GM23338 (cell line): Measurements from ENCODE around the gene LUC7L. TPM values are rescaled to one million over a fixed set of nuclear protein-coding genes. Genes with fewer than 3 reads are reported as not detected.

Source experiments
- ATAC-seq: fragments of 200-7000 bp; cut with Tn5 transposase; 3 replicates; pipeline ENCODE4 v1.9.1; 2020
- DNase-seq: peaks from one replicate; pipeline ENCODE4 v3.0.0-alpha.2; 2015; ENCODE audit warnings: low spot score
- H2AFZ ChIP-seq: fragments of 200-600 bp; sonication (generic); 2 replicates; pipeline ENCODE4 v1.8.0; 2016; ENCODE audit warnings: antibody characterized with exemption, mild to moderate bottlenecking, moderate library complexity
- H3F3A ChIP-seq: fragments of 200-600 bp; sonication (generic); replicated peaks from 2 replicates; pipeline ENCODE4 v1.8.0; 2017; ENCODE audit warnings: antibody characterized with exemption, mixed run types, low read depth
- H3K27ac ChIP-seq: fragments of 200-600 bp; sonication (generic); 2 replicates; pipeline ENCODE4 v1.6.1; 2016; ENCODE audit warnings: low read depth
- H3K27me3 ChIP-seq: fragments of 200-600 bp; sonication (generic); 2 replicates; pipeline ENCODE4 v1.8.0; 2016; ENCODE audit warnings: mild to moderate bottlenecking, mixed run types, moderate library complexity; ENCODE audit not compliant: insufficient read depth
- H3K36me3 ChIP-seq: fragments of 200-600 bp; sonication (generic); 2 replicates; pipeline ENCODE4 v1.8.0; 2016; ENCODE audit warnings: mild to moderate bottlenecking; ENCODE audit not compliant: insufficient read depth
- H3K4me1 ChIP-seq: fragments of 200-600 bp; sonication (generic); 2 replicates; pipeline ENCODE4 v1.8.0; 2016; ENCODE audit warnings: mild to moderate bottlenecking, moderate library complexity; ENCODE audit not compliant: insufficient read depth
- H3K4me2 ChIP-seq: fragments of 200-600 bp; sonication (generic); 2 replicates; pipeline ENCODE4 v1.7.1; 2017; ENCODE audit warnings: mixed run types
- H3K4me3 ChIP-seq: fragments of 200-600 bp; sonication (generic); 2 replicates; pipeline ENCODE4 v1.6.1; 2016; ENCODE audit warnings: mixed run types
- H3K79me2 ChIP-seq: fragments of 200-600 bp; sonication (generic); replicated peaks from 2 replicates; pipeline ENCODE4 v1.8.0; 2017; ENCODE audit warnings: mild to moderate bottlenecking; ENCODE audit not compliant: insufficient read depth
- H3K9me2 ChIP-seq: fragments of 200-600 bp; sonication (generic); 2 replicates; pipeline ENCODE4 v1.8.0; 2017; ENCODE audit not compliant: insufficient read depth
- H4K20me1 ChIP-seq: fragments of 200-600 bp; sonication (generic); replicated peaks from 2 replicates; pipeline ENCODE4 v1.8.0; 2017; ENCODE audit warnings: mild to moderate bottlenecking; ENCODE audit not compliant: insufficient read depth
- H3K27ac Mint-ChIP-seq: 2 replicates; pipeline ENCODE4 v1.8.0; 2020; ENCODE audit warnings: inconsistent platforms, mild to moderate bottlenecking, moderate library complexity, mixed read lengths
- H3K27me3 Mint-ChIP-seq: 3 replicates; pipeline ENCODE4 v1.8.0; 2022; ENCODE audit warnings: low read depth, mild to moderate bottlenecking, moderate library complexity, mixed read lengths, inconsistent platforms; ENCODE audit not compliant: insufficient read depth, poor library complexity
- H3K36me3 Mint-ChIP-seq: 3 replicates; pipeline ENCODE4 v1.8.0; 2021; ENCODE audit warnings: low read depth, mild to moderate bottlenecking, inconsistent platforms, moderate library complexity, mixed read lengths
- H3K4me1 Mint-ChIP-seq: 3 replicates; pipeline ENCODE4 v1.8.0; 2020; ENCODE audit warnings: mild to moderate bottlenecking, inconsistent platforms, mixed read lengths
- H3K4me3 Mint-ChIP-seq: 3 replicates; pipeline ENCODE4 v1.8.0; 2021; ENCODE audit warnings: moderate library complexity, mild to moderate bottlenecking, inconsistent platforms, mixed read lengths
- H3K9me3 Mint-ChIP-seq: 3 replicates; pipeline ENCODE4 v1.8.0; 2020; ENCODE audit warnings: moderate library complexity, mild to moderate bottlenecking, inconsistent platforms, mixed read lengths
- CTCF ChIP-seq, 2 experiments: fragments of 200-600 bp in 1 of 2; sonication (generic) in 1 of 2; conservative IDR thresholded peaks; 2 replicates each; pipeline versions ENCODE4 v1.5.1 to v1.6.1; 2016 to 2017; ENCODE audit warnings: antibody characterized with exemption in 2 of 2, low read depth in 2 of 2, mild to moderate bottlenecking in 2 of 2, moderate library complexity in 1 of 2
- ETS1 ChIP-seq: IDR thresholded peaks from 2 replicates; pipeline ENCODE4 v1.6.1; 2016; ENCODE audit warnings: antibody characterized with exemption
- EZH2 ChIP-seq: fragments of 200-600 bp; sonication (generic); IDR thresholded peaks from one replicate; pipeline ENCODE4 v1.8.0; 2017; ENCODE audit warnings: antibody characterized with exemption, mild to moderate bottlenecking, low read depth; ENCODE audit not compliant: unreplicated experiment
- NANOG ChIP-seq: IDR thresholded peaks from 2 replicates; pipeline ENCODE4 v1.6.1; 2016; ENCODE audit warnings: antibody characterized with exemption, borderline replicate concordance
- POLR2AphosphoS5 ChIP-seq: IDR thresholded peaks from 2 replicates; pipeline ENCODE4 v1.6.1; 2016; ENCODE audit warnings: antibody characterized with exemption, low read depth
- REST ChIP-seq: IDR thresholded peaks from one replicate; pipeline ENCODE4 v1.6.1; 2018; ENCODE audit warnings: antibody characterized with exemption; ENCODE audit not compliant: unreplicated experiment
- polyA plus RNA-seq: library from polyadenylated mRNA; unstranded; fragments of >200 nt; fragmentation: Nextera tagmentation; extraction: Ambion mirVana; gene quantifications from 2 replicates; pipeline ENCODE4 v1.2.1, GENCODE V29; 2016
- total RNA-seq: library from RNA; depleted of rRNA; stranded (reverse); fragments of >200 nt; shearing (Covaris generic); gene quantifications from 2 replicates; pipeline ENCODE4 v1.2.3, GENCODE V29; 2014

LUC7L gene
- total and polyA plus RNA-seq, 2 experiments from 2014 or later, result 114 to 151 TPM

GRCh38 chr16:143047-143446, 86.2 kb downstream of the LUC7L start:
- H3K36me3 ChIP-seq, result no peaks in the 10 kb centered on the region
- no peak for TF ChIP-seq ETS1
- no peaks in the 10 kb centered on the region for H3K9me2 ChIP-seq
- no peaks in the 10 kb centered on the region for H4K20me1 ChIP-seq
- no peaks in the 10 kb centered on the region for H3K4me1 Mint-ChIP-seq
- DNase-seq, result no peak
- H3K27ac Mint-ChIP-seq, result no peak overlapping the region
- H3K9me3 Mint-ChIP-seq, result peaks cover 4% of the 10 kb centered on the region; the same call in 2 of the 3 replicates
- H3K4me3 ChIP-seq, result no peak overlapping the region
- no peak overlapping the region for H2AFZ ChIP-seq
- H3K4me1 ChIP-seq, result no peaks in the 10 kb centered on the region
- no peak overlapping the region for H3K4me2 ChIP-seq
- no peak overlapping the region for H3K27ac ChIP-seq
- ATAC-seq, result no peak
- H3K27me3 ChIP-seq, result no peaks in the 10 kb centered on the region
- no peaks in the 10 kb centered on the region; the same call in 2 of the 3 replicates for H3K36me3 Mint-ChIP-seq
- H3F3A ChIP-seq, result no peaks in the 10 kb centered on the region
- H3K4me3 Mint-ChIP-seq, result no peak overlapping the region
- H3K27me3 Mint-ChIP-seq, result peaks cover 17% of the 10 kb centered on the region
- H3K79me2 ChIP-seq, result no peaks in the 10 kb centered on the region

- Histone ChIP-seq H3F3A (no peaks in the 10 kb centered on the region; the same call in 1 of the 2 replicates), H3K36me3 (no peaks in the 10 kb centered on the region), H3K9me2 (no peaks in the 10 kb centered on the region), H3K4me3 (no peak overlapping the region), H3K27ac (no peak overlapping the region), H3K4me1 (no peaks in the 10 kb centered on the region), H3K27me3 (no peaks in the 10 kb centered on the region), H2AFZ (no peak overlapping the region), H4K20me1 (no peaks in the 10 kb centered on the region), H3K4me2 (no peak overlapping the region), H3K79me2 (0 out of 2 replicates have a peak, but pooled peaks cover 2% of the 10 kb centered on the region)
- H3K4me3 Mint-ChIP-seq, result no peak overlapping the region
- ATAC-seq (no peak), DNase-seq (no peak)
- H3K4me1 Mint-ChIP-seq, result no peaks in the 10 kb centered on the region
- TF ChIP-seq NANOG (no peak), CTCF (conservative IDR thresholded peaks at IDR 0.05; ENCODE audit: low read depth in 2 of 2) (no peak), REST (no peak), POLR2AphosphoS5 (no peak), EZH2 (no peak)
- peaks cover 17% of the 10 kb centered on the region for H3K27me3 Mint-ChIP-seq
- no peaks in the 10 kb centered on the region; the same call in 2 of the 3 replicates for H3K36me3 Mint-ChIP-seq
- H3K9me3 Mint-ChIP-seq, result peaks cover 4% of the 10 kb centered on the region; the same call in 2 of the 3 replicates
- H3K27ac Mint-ChIP-seq, result no peak overlapping the region
Measured at GRCh38 chr16:142405-142967, 86.8 kb downstream of the LUC7L start.
